SK-N-SH (cell line): Measurements from ENCODE around the gene ADAM33.

Experiments used
- EP300 ChIP-seq, 2 experiments: IDR thresholded peaks; 2 replicates each; pipeline versions ENCODE4 v1.4.0 to v1.6.1; 2012; ENCODE audit warnings: borderline replicate concordance in 1 of 2, low read depth in 1 of 2, low read length in 1 of 2
- GABPA ChIP-seq: IDR thresholded peaks from 2 replicates; pipeline ENCODE4 v1.4.0; 2012; ENCODE audit warnings: low read depth, mild to moderate bottlenecking
- MEF2A ChIP-seq: IDR thresholded peaks from 2 replicates; pipeline ENCODE4 v1.4.0; 2012; ENCODE audit warnings: low read depth, borderline replicate concordance
- POLR2AphosphoS5 ChIP-seq: IDR thresholded peaks from 2 replicates; pipeline ENCODE4 v1.6.1; 2012; ENCODE audit warnings: low read depth, low read length
- RFX5 ChIP-seq: IDR thresholded peaks from 2 replicates; pipeline ENCODE4 v1.6.1; 2012; ENCODE audit warnings: mild to moderate bottlenecking, improper control_type of control experiment, low read length
- SIN3A ChIP-seq: IDR thresholded peaks from 2 replicates; pipeline ENCODE4 v1.6.1; 2012; ENCODE audit warnings: low read depth, mild to moderate bottlenecking, low read length, moderate library complexity, borderline replicate concordance
- TEAD4 ChIP-seq: IDR thresholded peaks from 2 replicates; pipeline ENCODE4 v1.4.0; 2012; ENCODE audit warnings: mild to moderate bottlenecking, borderline replicate concordance; ENCODE audit not compliant: insufficient read depth
- TF ChIP-seq, protein P1 (sequence below): IDR thresholded peaks from 2 replicates; pipeline ENCODE4 v1.4.0; 2012; ENCODE audit warnings: low read depth, borderline replicate concordance
- TF ChIP-seq, protein P2 (sequence below): fragments of 200-600 bp; sonication (generic); IDR thresholded peaks from 2 replicates; pipeline ENCODE4 v1.6.1; 2017; ENCODE audit warnings: antibody characterized with exemption, mild to moderate bottlenecking, moderate library complexity
- TF ChIP-seq, protein P3 (sequence below): IDR thresholded peaks from 2 replicates; pipeline ENCODE4 v1.4.0; 2012; ENCODE audit warnings: low read depth, borderline replicate concordance
- TF ChIP-seq, protein P4 (sequence below): IDR thresholded peaks from 2 replicates; pipeline ENCODE4 v1.6.1; 2012; ENCODE audit warnings: mild to moderate bottlenecking, low read depth, low read length, moderate library complexity
- TF ChIP-seq, protein P5 (sequence below): IDR thresholded peaks from 2 replicates; pipeline ENCODE4; 2012
- TF ChIP-seq, protein P6 (sequence below): IDR thresholded peaks from 2 replicates; pipeline ENCODE4 v1.4.0; 2012; ENCODE audit warnings: low read depth

DNA sequence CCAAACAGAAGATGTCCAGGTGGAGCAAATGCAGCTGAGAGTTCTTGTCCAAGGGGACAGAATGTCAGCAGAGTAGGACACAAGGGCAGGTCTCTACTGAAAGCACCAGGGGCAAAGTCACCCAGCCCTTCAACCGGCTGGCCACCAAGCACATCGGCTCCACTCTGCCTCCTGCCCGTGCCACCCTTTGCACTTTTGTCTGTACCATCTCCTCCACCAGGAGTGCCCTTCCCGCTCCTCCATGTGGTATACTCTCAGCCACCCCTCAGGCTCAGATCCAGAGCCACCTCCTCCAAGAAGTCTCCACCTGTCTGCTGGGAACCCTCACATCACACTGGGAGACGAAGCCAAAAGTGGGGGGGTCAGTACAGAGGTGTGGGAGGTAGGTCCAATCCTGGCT lies 46.5 kb upstream of the ADAM33 start:
- TF ChIP-seq, protein P1, sequence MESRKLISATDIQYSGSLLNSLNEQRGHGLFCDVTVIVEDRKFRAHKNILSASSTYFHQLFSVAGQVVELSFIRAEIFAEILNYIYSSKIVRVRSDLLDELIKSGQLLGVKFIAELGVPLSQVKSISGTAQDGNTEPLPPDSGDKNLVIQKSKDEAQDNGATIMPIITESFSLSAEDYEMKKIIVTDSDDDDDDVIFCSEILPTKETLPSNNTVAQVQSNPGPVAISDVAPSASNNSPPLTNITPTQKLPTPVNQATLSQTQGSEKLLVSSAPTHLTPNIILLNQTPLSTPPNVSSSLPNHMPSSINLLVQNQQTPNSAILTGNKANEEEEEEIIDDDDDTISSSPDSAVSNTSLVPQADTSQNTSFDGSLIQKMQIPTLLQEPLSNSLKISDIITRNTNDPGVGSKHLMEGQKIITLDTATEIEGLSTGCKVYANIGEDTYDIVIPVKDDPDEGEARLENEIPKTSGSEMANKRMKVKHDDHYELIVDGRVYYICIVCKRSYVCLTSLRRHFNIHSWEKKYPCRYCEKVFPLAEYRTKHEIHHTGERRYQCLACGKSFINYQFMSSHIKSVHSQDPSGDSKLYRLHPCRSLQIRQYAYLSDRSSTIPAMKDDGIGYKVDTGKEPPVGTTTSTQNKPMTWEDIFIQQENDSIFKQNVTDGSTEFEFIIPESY = no peak
- TF ChIP-seq, protein P2, sequence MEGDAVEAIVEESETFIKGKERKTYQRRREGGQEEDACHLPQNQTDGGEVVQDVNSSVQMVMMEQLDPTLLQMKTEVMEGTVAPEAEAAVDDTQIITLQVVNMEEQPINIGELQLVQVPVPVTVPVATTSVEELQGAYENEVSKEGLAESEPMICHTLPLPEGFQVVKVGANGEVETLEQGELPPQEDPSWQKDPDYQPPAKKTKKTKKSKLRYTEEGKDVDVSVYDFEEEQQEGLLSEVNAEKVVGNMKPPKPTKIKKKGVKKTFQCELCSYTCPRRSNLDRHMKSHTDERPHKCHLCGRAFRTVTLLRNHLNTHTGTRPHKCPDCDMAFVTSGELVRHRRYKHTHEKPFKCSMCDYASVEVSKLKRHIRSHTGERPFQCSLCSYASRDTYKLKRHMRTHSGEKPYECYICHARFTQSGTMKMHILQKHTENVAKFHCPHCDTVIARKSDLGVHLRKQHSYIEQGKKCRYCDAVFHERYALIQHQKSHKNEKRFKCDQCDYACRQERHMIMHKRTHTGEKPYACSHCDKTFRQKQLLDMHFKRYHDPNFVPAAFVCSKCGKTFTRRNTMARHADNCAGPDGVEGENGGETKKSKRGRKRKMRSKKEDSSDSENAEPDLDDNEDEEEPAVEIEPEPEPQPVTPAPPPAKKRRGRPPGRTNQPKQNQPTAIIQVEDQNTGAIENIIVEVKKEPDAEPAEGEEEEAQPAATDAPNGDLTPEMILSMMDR = no peak
- no peak for TF ChIP-seq POLR2AphosphoS5
- TF ChIP-seq, protein P3, sequence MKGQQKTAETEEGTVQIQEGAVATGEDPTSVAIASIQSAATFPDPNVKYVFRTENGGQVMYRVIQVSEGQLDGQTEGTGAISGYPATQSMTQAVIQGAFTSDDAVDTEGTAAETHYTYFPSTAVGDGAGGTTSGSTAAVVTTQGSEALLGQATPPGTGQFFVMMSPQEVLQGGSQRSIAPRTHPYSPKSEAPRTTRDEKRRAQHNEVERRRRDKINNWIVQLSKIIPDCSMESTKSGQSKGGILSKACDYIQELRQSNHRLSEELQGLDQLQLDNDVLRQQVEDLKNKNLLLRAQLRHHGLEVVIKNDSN = no peak
- TF ChIP-seq SIN3A = no peak
- no peak for TF ChIP-seq GABPA
- TF ChIP-seq TEAD4 = no peak
- TF ChIP-seq, protein P4, sequence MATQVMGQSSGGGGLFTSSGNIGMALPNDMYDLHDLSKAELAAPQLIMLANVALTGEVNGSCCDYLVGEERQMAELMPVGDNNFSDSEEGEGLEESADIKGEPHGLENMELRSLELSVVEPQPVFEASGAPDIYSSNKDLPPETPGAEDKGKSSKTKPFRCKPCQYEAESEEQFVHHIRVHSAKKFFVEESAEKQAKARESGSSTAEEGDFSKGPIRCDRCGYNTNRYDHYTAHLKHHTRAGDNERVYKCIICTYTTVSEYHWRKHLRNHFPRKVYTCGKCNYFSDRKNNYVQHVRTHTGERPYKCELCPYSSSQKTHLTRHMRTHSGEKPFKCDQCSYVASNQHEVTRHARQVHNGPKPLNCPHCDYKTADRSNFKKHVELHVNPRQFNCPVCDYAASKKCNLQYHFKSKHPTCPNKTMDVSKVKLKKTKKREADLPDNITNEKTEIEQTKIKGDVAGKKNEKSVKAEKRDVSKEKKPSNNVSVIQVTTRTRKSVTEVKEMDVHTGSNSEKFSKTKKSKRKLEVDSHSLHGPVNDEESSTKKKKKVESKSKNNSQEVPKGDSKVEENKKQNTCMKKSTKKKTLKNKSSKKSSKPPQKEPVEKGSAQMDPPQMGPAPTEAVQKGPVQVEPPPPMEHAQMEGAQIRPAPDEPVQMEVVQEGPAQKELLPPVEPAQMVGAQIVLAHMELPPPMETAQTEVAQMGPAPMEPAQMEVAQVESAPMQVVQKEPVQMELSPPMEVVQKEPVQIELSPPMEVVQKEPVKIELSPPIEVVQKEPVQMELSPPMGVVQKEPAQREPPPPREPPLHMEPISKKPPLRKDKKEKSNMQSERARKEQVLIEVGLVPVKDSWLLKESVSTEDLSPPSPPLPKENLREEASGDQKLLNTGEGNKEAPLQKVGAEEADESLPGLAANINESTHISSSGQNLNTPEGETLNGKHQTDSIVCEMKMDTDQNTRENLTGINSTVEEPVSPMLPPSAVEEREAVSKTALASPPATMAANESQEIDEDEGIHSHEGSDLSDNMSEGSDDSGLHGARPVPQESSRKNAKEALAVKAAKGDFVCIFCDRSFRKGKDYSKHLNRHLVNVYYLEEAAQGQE = no peak
- TF ChIP-seq, protein P5, sequence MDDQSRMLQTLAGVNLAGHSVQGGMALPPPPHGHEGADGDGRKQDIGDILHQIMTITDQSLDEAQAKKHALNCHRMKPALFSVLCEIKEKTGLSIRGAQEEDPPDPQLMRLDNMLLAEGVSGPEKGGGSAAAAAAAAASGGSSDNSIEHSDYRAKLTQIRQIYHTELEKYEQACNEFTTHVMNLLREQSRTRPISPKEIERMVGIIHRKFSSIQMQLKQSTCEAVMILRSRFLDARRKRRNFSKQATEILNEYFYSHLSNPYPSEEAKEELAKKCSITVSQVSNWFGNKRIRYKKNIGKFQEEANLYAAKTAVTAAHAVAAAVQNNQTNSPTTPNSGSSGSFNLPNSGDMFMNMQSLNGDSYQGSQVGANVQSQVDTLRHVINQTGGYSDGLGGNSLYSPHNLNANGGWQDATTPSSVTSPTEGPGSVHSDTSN = no peak
- TF ChIP-seq RFX5 = no peak
- TF ChIP-seq, protein P6, sequence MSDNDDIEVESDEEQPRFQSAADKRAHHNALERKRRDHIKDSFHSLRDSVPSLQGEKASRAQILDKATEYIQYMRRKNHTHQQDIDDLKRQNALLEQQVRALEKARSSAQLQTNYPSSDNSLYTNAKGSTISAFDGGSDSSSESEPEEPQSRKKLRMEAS = no peak
- no peak for TF ChIP-seq EP300 (IDR thresholded peaks at IDR 0.05; ENCODE audit: borderline replicate concordance in 1 of 2, low read depth in 1 of 2, low read length in 1 of 2)
- no peak for TF ChIP-seq MEF2A
